Psoas muscle (tissue), 8 donors: ENCODE measurements around the gene ATP6AP1. TPM values are rescaled to one million over a fixed set of nuclear protein-coding genes. Genes with fewer than 3 reads are reported as not detected.
"Not testable (repeated sequence)": the region's sequence is repeated elsewhere in the genome, so short reads cannot be mapped to it uniquely, and the experiment has no call there.

ENCODE experiments used
- ATAC-seq, 4 donors: fragments of 200-7000 bp; cut with Tn5 transposase; one replicate each; pipeline ENCODE4 v1.9.1; 2020; ENCODE audit warnings: moderate library complexity in 3 of 4, mild to moderate bottlenecking in 2 of 4
- DNase-seq, 2 donors: peaks; one replicate each; pipeline ENCODE4 v3.0.0-alpha.2; 2020
- H3K27ac ChIP-seq: fragments of 200-600 bp; one replicate; pipeline ENCODE4 v1.8.0; 2022
- H3K27me3 ChIP-seq, 3 donors: fragments of 200-600 bp in 1 of 3; one replicate each; pipeline versions ENCODE4 v1.6.1 to v1.8.0; 2013 to 2022; ENCODE audit warnings: low read length in 2 of 3, mild to moderate bottlenecking in 2 of 3, moderate library complexity in 1 of 3; ENCODE audit not compliant: insufficient read depth in 3 of 3
- H3K36me3 ChIP-seq, 2 donors: fragments of 200-600 bp in 1 of 2; one replicate each; pipeline versions ENCODE4 v1.6.1 to v1.8.0; 2013 to 2022; ENCODE audit warnings: low read depth in 1 of 2, mild to moderate bottlenecking in 1 of 2, moderate library complexity in 1 of 2; ENCODE audit not compliant: insufficient read depth in 1 of 2
- H3K4me1 ChIP-seq: fragments of 200-600 bp; one replicate; pipeline ENCODE4 v1.8.0; 2022
- H3K4me3 ChIP-seq: fragments of 200-600 bp; one replicate; pipeline ENCODE4 v1.8.0; 2022; ENCODE audit warnings: mild to moderate bottlenecking
- H3K9me3 ChIP-seq: fragments of 200-600 bp; one replicate; pipeline ENCODE4 v1.8.0; 2022
- CTCF ChIP-seq: fragments of 200-600 bp; IDR thresholded peaks from one replicate; pipeline ENCODE4 v1.8.0; 2022; ENCODE audit warnings: antibody characterized with exemption
- WGBS, 3 donors: extraction: QIAGEN DNeasy Blood & Tissue Kit; methylation state at CpG; one replicate each; pipeline versions ENCODE4 v1.1.6 to v1.1.7; 2013; 5-methylcytosine and 5-hydroxymethylcytosine counted together
- intact Hi-C, 2 donors: fragments of 100-400 bp; cut with DNase I; formaldehyde crosslinking; loops; one replicate each; pipeline versions ENCODE4 v1.11.0 to v1.14.2; 2022
- polyA plus RNA-seq, 3 donors: library from polyadenylated mRNA; stranded (reverse); fragments of 200-250 nt; gene quantifications; one replicate each; pipeline ENCODE4 v1.2.3, GENCODE V29; 2013
- total RNA-seq, 4 donors: library from RNA; stranded (reverse); fragmentation: NEBNext Ultra II Directional in 2 of 4; extraction: Animal tissue kit (Norgen Biotek cat#: 25700) in 2 of 4; gene quantifications; one replicate each; pipeline versions ENCODE4 v1.2.1 to v1.2.4, GENCODE V29; 2021 to 2023
- donor health status: healthy with polysubstance abuse.
- donor health status: DM: no; HTN: no; CAD: no; lungs with moderate emphysema.
- donor health status: Bipolar disorder and iron deficiency.
- donor health status: healthy.
- donor health status: DM: yes; HTN: yes; CAD: no.
- donor health status: DM: no; HTN: no; CAD: no.
- donor health status: DM: no; HTN: no; CAD: no.
- donor health status: DM: yes; HTN: yes; CAD: no.

The ATP6AP1 gene
- total and polyA plus RNA-seq, 7 donors: 28.3 to 38.6 (median 34.3) TPM

- DNase-seq: no peak
- peaks cover 0 to 5% of the 10 kb centered on the region in 2 donors for H3K36me3 ChIP-seq
- no peak overlapping the region for H3K27ac ChIP-seq
- H3K27me3 ChIP-seq: no peaks in the 10 kb centered on the region
- no peak for TF ChIP-seq CTCF
- no peaks in the 10 kb centered on the region for H3K9me3 ChIP-seq
- no peak for ATAC-seq
- 48 to 54% (median 50%) methylated on average over 10 to 14 of the region's 14 CpGs for WGBS, 3 donors
- no peaks in the 10 kb centered on the region for H3K4me1 ChIP-seq
- no peak overlapping the region for H3K4me3 ChIP-seq
- intact Hi-C loops: no loop called here
These were observed 44.9 kb upstream of the ATP6AP1 start for GRCh38 chrX:154383359-154384283.

DNA sequence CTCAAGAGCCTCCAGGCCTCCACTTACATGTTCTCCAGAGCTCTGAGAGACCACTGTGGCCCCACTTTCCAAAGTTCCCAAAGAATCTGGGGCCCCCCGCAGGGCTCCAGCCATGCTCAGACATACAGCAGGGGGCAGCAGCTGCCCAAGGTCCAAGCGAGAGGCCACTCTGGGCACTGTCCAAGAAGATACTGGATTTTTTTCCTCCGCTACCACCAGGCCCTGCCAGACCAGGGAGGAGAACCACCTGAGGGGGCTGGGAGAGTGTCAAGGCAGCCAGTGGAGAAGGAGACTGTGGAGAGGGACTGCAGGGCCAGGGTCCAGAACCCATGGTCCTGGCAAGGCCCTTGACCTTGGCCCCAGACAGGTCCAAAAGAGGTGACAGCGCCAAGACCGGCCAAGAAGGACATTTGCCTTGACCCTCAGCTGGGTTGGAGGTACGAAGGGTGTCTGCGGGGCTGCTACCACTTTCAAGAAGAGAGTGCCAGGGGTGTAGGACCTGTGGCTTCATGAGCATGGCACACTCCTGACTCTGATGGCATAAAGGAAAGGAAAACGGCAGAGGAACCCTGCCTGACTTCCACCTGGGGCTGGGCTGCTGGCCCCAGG is 44.1 kb upstream of the ATP6AP1 start:
- intact Hi-C loops: no loop called here
- no peak for DNase-seq
- no peak overlapping the region for H3K4me3 ChIP-seq
- TF ChIP-seq CTCF: peak; percentile 38
- no peaks in the 10 kb centered on the region for H3K9me3 ChIP-seq
- H3K36me3 ChIP-seq: peaks cover 0 to 5% of the 10 kb centered on the region in 2 donors
- no peak overlapping the region for H3K27ac ChIP-seq
- ATAC-seq: peak in 3 of 4 donors; percentile 26 to 38 (median 37)
- no peaks in the 10 kb centered on the region for H3K27me3 ChIP-seq
- no peaks in the 10 kb centered on the region for H3K4me1 ChIP-seq
- 21 to 57% (median 25%) methylated on average over 2 to 8 of the region's 8 CpGs for WGBS, 3 donors

DNA sequence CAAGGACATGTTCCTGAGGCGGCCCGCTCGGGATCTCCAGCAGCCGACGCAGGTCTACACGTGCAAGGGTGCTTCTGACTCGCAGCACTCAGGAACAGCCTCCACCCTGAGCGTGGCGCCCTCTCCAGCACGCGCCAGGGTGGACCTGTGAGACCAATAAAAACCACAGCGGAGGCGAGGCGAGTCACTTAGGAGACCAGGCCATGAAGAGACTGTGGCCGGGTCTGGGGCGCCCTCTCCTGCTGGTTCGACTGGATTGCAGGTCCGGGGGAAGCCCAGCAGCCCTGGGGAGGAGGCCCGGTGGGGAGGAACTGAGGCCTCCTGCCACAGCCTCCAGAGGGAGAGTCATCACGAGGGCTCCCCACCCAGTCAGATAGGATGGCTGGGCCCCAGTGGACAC is 40.4 kb upstream of the ATP6AP1 start:
- intact Hi-C loops, H3K27me3 ChIP-seq, H3K27ac ChIP-seq, H3K4me1 ChIP-seq, H3K36me3 ChIP-seq, H3K9me3 ChIP-seq, DNase-seq, H3K4me3 ChIP-seq: not testable (repeated sequence)
- no CpG with 5 or more reads among the region's 20 CpGs for WGBS, 3 donors
- ATAC-seq: peak; percentile 8 to 29 (median 20)

GRCh38 chrX:154388649-154389048 is 39.8 kb upstream of the ATP6AP1 start:
- no CpG with 5 or more reads among the region's 16 CpGs for WGBS, 3 donors
- intact Hi-C loops: not testable (repeated sequence)
- ATAC-seq: peak in 3 of 4 donors; percentile 29 to 38 (median 33)

DNA sequence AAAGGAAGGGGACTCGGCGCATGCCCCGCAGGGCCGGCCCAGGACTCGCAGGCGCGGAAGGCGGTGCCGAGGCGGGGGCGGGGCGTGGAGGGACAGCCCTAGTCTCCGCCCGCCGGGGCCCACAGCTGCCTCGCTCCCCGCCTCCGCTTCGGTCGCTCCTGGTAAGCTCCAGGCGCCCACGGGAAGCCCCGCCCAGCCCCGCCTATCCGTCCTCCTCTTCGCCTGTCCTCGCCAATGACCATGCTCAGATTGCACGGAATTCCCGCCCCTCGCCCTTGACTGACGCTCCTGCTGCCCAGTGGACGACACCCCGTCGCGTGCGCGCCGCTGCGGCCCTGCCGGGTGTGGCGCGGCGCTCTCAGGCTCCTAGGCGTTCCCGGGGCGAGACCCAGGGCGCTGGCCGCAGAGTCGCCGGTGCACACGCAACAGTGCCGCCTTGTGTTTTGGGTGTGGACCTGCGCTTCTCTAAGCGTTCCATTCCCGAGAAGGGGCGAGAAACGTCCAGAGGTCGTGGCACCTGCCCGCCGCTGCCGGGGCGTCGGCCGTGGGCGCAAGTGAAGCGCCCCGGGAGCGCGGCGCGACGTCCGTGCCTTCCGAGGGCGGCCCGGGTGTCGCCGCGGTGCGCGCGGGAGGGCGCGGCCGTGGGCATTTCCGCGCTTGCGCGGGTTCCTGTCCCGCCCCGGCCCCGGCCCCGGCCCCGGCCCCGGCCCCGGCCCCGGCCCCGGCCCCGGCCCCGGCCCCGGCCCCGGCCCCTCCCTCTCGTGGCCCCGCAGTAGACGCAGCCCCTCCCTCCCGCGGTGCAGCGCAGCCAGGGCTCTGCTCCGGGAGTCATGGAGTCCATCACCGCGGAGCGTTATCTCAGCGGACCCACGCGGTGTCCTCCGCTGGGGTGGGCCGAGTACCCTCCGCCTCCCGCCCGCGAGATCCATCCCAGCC is 38.4 kb upstream of the ATP6AP1 start:
- H3K4me1 ChIP-seq, H3K36me3 ChIP-seq, intact Hi-C loops, H3K9me3 ChIP-seq, H3K27ac ChIP-seq, H3K4me3 ChIP-seq, H3K27me3 ChIP-seq: not testable (repeated sequence)
- ATAC-seq (peak; percentile 89 to 91 (median 90)), DNase-seq (peak in 1 of 2 donors; percentile 54)
- WGBS, 3 donors: 1 to 52% methylated on average over 15 to 18 of the region's 121 CpGs; no CpG with 5 or more reads in 1 of the 3 donors

More at GRCh38 chrX:154388649-154389048, 39.8 kb upstream of the ATP6AP1 start:
- not testable (repeated sequence) for H3K27ac ChIP-seq, H3K4me3 ChIP-seq, H3K36me3 ChIP-seq, H3K27me3 ChIP-seq, H3K9me3 ChIP-seq, H3K4me1 ChIP-seq, DNase-seq

GRCh38 chrX:154396363-154396762 is 32.1 kb upstream of the ATP6AP1 start:
- Histone ChIP-seq H3K4me3 (peak overlapping the region; percentile 83), H3K36me3 (peaks cover 3 to 23% of the 10 kb centered on the region in 2 donors), H3K27ac (peak overlapping the region; percentile 97)
- H3K9me3 ChIP-seq, ATAC-seq, H3K27me3 ChIP-seq, H3K4me1 ChIP-seq, DNase-seq, intact Hi-C loops: not testable (repeated sequence)
- WGBS, 3 donors: 84 to 92% (median 86%) methylated on average over 11 to 17 of the region's 17 CpGs
